Right lobe of liver (tissue), 6 donors: ENCODE results near the gene JUN. TPM values are rescaled to one million over a fixed set of nuclear protein-coding genes. Genes with fewer than 3 reads are reported as not detected.
A peak's percentile ranks its signal among the peaks of the same experiment; 100 is the strongest.

Experiments
- ATAC-seq, 4 donors: fragments of 200-7000 bp; cut with Tn5 transposase; one replicate each; pipeline ENCODE4 v1.9.1; 2020; ENCODE audit warnings: mild to moderate bottlenecking in 4 of 4, moderate library complexity in 4 of 4
- DNase-seq, 3 donors: peaks; one replicate each; pipeline ENCODE4 v3.0.0-alpha.2; 2020
- H3K27ac ChIP-seq, 3 donors: fragments of 200-600 bp; one replicate each; pipeline ENCODE4 v1.8.0; 2022
- H3K27me3 ChIP-seq, 2 donors: fragments of 200-600 bp; one replicate each; pipeline ENCODE4 v1.8.0; 2022
- H3K36me3 ChIP-seq, 4 donors: fragments of 200-600 bp; sonication (generic) in 1 of 4; one replicate each; pipeline versions ENCODE4 v1.5.1 to v1.8.0; 2017 to 2022; ENCODE audit warnings: control low read depth in 1 of 4
- H3K4me1 ChIP-seq, 4 donors: fragments of 200-600 bp; sonication (generic) in 1 of 4; one replicate each; pipeline versions ENCODE4 v1.5.1 to v1.8.0; 2017 to 2022; ENCODE audit warnings: control low read depth in 1 of 4
- H3K4me3 ChIP-seq, 3 donors: fragments of 200-600 bp; one replicate each; pipeline ENCODE4 v1.8.0; 2022
- H3K9me3 ChIP-seq, 4 donors: fragments of 200-600 bp; sonication (generic) in 1 of 4; one replicate each; pipeline versions ENCODE4 v1.5.1 to v1.8.0; 2017 to 2022; ENCODE audit warnings: control low read depth in 1 of 4
- POLR2A ChIP-seq: fragments of 450-650 bp; IDR thresholded peaks from one replicate; pipeline ENCODE4 v1.6.1; 2017; ENCODE audit warnings: antibody characterized with exemption, mild to moderate bottlenecking
- WGBS: methylation state at CpG from one replicate; pipeline ENCODE4 v1.1.6; 2018; ENCODE audit warnings: low coverage, low lambda C conversion rate; ENCODE audit not compliant: insufficient coverage; ENCODE audit errors: missing lambda C conversion rate; 5-methylcytosine and 5-hydroxymethylcytosine counted together
- intact Hi-C, 2 donors: fragments of 100-400 bp; cut with DNase I; formaldehyde crosslinking; loops; one replicate each; pipeline versions ENCODE4 v1.11.2 to v1.14.1; 2022
- total RNA-seq, 6 experiments: library from RNA; depleted of rRNA in 2 of 6; stranded (reverse); fragments of >200 nt in 2 of 6; fragmentation: NEBNext Ultra II Directional in 3 of 6; extraction: Animal tissue kit (Norgen Biotek cat#: 25700) in 3 of 6; gene quantifications; one replicate each; pipeline versions ENCODE4 v1.1.0 to v1.2.4, GENCODE V29; 2016 to 2023
- TF ChIP-seq, protein P1 (sequence below), 4 donors: fragments of 200-600 bp in 3 of 4; fragments of 450-650 bp in 1 of 4; IDR thresholded peaks; one replicate each; pipeline versions ENCODE4 v1.5.1 to v1.8.0; 2016 to 2022; ENCODE audit warnings: antibody characterized with exemption in 4 of 4, mild to moderate bottlenecking in 2 of 4
- donor health status: DM: no; HTN: yes; CAD: no.
- donor health status: DM: no; HTN: no; CAD: no.
- donor health status: DM: no; HTN: no; CAD: no.
- donor health status: DM: no; HTN: yes; CAD: no.
- donor health status: DM: no; HTN: yes; CAD: no.

The JUN gene
- total RNA-seq, 6 experiments from 2014 or later: 9.3 to 116 (median 88.1) TPM

GRCh38 chr1:58738876-58739275 lies 45.0 kb downstream of the JUN start:
- Histone ChIP-seq H3K27ac (no peak overlapping the region), H3K36me3 (no peaks in the 10 kb centered on the region), H3K4me1 (no peaks in the 10 kb centered on the region), H3K9me3 (no peaks in the 10 kb centered on the region), H3K4me3 (no peak overlapping the region), H3K27me3 (no peaks in the 10 kb centered on the region)
- DNase-seq: no peak
- 65% methylated on average over 3 of the region's 3 CpGs for WGBS
- TF ChIP-seq POLR2A: no peak
- TF ChIP-seq, protein P1, sequence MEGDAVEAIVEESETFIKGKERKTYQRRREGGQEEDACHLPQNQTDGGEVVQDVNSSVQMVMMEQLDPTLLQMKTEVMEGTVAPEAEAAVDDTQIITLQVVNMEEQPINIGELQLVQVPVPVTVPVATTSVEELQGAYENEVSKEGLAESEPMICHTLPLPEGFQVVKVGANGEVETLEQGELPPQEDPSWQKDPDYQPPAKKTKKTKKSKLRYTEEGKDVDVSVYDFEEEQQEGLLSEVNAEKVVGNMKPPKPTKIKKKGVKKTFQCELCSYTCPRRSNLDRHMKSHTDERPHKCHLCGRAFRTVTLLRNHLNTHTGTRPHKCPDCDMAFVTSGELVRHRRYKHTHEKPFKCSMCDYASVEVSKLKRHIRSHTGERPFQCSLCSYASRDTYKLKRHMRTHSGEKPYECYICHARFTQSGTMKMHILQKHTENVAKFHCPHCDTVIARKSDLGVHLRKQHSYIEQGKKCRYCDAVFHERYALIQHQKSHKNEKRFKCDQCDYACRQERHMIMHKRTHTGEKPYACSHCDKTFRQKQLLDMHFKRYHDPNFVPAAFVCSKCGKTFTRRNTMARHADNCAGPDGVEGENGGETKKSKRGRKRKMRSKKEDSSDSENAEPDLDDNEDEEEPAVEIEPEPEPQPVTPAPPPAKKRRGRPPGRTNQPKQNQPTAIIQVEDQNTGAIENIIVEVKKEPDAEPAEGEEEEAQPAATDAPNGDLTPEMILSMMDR (IDR thresholded peaks at IDR 0.05): no peak
- ATAC-seq: peak in 2 of 4 donors; percentile 15 to 23
- intact Hi-C loops: no loop called here

GRCh38 chr1:58735586-58735985 lies 48.3 kb downstream of the JUN start:
- Histone ChIP-seq H3K4me1 (no peaks in the 10 kb centered on the region), H3K36me3 (no peaks in the 10 kb centered on the region), H3K27ac (no peak overlapping the region), H3K9me3 (no peaks in the 10 kb centered on the region), H3K27me3 (no peaks in the 10 kb centered on the region), H3K4me3 (no peak overlapping the region)
- no peak for ATAC-seq
- no peak for TF ChIP-seq POLR2A
- TF ChIP-seq, protein P1 (IDR thresholded peaks at IDR 0.05): no peak
- DNase-seq: no peak
- 58% methylated on average over 4 of the region's 5 CpGs for WGBS
- intact Hi-C loops: no loop called here

DNA sequence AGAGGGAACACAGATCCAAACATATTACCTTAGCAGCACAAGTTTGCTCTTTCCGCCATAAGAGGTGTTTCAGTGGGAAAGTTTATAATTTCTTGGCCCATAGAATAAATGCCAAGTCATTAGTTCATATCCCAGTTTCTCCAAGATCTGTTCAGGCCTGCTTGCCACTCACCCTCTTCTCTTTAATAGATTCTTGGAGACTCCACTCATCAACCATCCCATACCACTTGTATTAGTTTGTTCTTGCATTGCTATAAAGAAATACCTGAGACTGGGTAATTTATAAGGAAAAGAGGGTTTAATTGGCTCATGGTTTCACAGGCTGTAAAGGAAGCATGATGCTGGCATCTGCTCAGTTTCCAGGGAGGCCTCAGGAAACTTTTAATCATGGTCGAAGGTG lies 49.2 kb downstream of the JUN start:
- 40% methylated on average over 1 of the region's 2 CpGs for WGBS
- H3K9me3 ChIP-seq: no peaks in the 10 kb centered on the region
- no peak overlapping the region for H3K27ac ChIP-seq
- intact Hi-C loops: no loop called here
- H3K27me3 ChIP-seq: no peaks in the 10 kb centered on the region
- TF ChIP-seq POLR2A: no peak
- TF ChIP-seq, protein P1 (IDR thresholded peaks at IDR 0.05): no peak
- H3K4me1 ChIP-seq: no peaks in the 10 kb centered on the region
- no peak overlapping the region for H3K4me3 ChIP-seq
- no peaks in the 10 kb centered on the region for H3K36me3 ChIP-seq
- no peak for ATAC-seq
- DNase-seq: no peak

DNA sequence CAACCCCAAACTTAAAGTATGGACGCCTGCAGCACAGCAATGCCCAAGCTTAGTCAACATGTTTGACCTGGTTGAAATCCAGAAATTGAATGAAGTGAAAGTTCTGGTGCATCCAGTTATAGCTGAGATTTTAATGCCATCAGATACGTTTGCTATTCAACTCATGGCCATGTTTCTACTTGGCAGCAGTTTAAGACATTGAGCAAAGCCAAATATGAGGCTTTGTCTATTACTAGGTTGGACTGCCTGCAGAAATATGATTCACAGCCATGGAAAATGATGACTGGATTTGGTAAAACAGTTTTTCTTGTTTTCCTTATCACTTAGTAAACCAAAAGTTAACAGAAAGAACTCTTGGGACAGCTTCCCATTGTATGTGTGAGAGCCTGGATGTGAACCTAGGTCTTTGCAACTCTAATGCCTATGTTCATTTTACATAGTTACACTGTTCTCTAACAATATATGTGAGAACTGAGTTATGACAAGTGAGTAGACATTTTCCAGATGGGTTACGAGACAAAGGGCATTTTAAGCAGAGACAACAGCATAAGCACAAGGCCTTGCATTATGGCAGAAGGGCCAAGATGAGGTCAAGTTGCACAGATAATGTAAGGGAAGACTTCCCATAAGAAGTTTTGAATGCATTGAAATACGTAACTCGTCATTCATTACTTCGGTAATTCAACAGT lies 51.6 kb downstream of the JUN start:
- 81% methylated on average over 6 of the region's 6 CpGs for WGBS
- intact Hi-C loops: no loop called here
- no peaks in the 10 kb centered on the region for H3K4me1 ChIP-seq
- no peaks in the 10 kb centered on the region for H3K9me3 ChIP-seq
- H3K4me3 ChIP-seq: no peak overlapping the region
- H3K36me3 ChIP-seq: no peaks in the 10 kb centered on the region
- no peaks in the 10 kb centered on the region for H3K27me3 ChIP-seq
- DNase-seq (no peak), ATAC-seq (no peak)
- no peak overlapping the region for H3K27ac ChIP-seq
- TF ChIP-seq POLR2A: no peak
- TF ChIP-seq, protein P1 (IDR thresholded peaks at IDR 0.05): no peak

Other genes starting within 250 kb of the JUN start
- 10 to 100 TPM; 16.1 to 29.0 (median 18.9) TPM for gene OMA1, start 237.3 kb downstream of the JUN start, total RNA-seq
- 1 to 10 TPM; 1.0 to 4.7 (median 1.3) TPM for gene TACSTD2, start 206.8 kb downstream of the JUN start, total RNA-seq
- gene MYSM1, start 84.0 kb downstream of the JUN start, total RNA-seq: 10 to 100 TPM; 10.2 to 16.3 (median 11.6) TPM